ENCODE results near the gene GADD45GIP1.

DNA sequence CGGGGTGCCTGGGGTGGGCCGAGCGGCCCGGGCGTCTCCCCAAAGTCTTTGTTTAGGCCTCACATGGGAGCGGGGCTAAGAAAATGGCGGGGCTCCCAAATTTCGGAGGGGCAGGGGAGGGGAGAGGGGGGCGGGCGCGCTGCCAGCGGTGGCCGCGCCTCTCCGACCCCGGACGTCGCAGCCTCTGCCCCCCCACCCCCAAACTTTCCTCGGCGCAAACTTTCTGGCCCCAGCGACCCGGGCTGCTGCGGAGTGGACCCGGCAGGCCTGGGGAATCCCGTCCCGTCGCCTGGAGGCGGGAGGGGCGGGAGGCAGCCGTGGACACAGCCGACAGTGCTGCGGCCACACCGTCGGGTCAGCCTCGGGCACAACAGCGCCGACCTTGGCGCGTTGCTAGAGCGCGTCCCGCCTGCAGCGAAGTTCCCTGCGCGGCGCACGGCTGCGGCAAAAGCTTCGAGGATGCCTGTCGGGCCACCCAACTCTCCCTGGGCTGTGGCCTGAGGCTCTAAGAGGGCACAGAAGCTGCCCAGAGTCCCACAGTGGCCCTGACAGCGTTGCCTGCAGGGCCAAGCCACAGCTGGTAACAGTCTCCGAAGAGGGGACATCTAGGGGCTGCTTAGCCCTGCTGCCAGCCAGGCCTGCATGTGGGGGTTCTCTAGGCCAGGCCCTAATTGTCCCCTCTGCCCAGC, 39.5 kb upstream of the GADD45GIP1 start:
- no peak for TF ChIP-seq POLR2A (IDR thresholded peaks at IDR 0.05; ENCODE audit: low read depth, low read length)
- TF ChIP-seq POLR2AphosphoS5 (IDR thresholded peaks at IDR 0.05; ENCODE audit: low read depth, low read length) = no peak
- TF ChIP-seq TAF1 (IDR thresholded peaks at IDR 0.05; ENCODE audit: low read depth, low read length) = no peak
- TF ChIP-seq POU2F2 (IDR thresholded peaks at IDR 0.05; ENCODE audit: low read depth, low read length) = no peak
- TF ChIP-seq PAX5 (IDR thresholded peaks at IDR 0.05; ENCODE audit: insufficient read depth, low read length, severe bottlenecking) = no peak

Measured in GM12891 (cell line).